CD4-positive, alpha-beta T cell treated with Interleukin-15 for 1 hour (primary cell): ENCODE measurements around the gene BRICD5.
"Not testable (repeated sequence)": the region's sequence is repeated elsewhere in the genome, so short reads cannot be mapped to it uniquely, and the experiment has no call there.

Experiments
- DNase-seq: peaks from one replicate; pipeline ENCODE4 v3.0.0-alpha.2; 2020

The BRICD5 gene

GRCh38 chr16:2214719-2214968 lies 4.0 kb upstream of the BRICD5 start, which contains the start of gene PGP:
Gene PGP (minus strand): TSS chr16:2214840. CDS start chr16:2214777, 63 bp downstream.
- DNase-seq = no peak

GRCh38 chr16:2213817-2214718 lies 3.4 kb upstream of the BRICD5 start:
- DNase-seq = no peak

DNA sequence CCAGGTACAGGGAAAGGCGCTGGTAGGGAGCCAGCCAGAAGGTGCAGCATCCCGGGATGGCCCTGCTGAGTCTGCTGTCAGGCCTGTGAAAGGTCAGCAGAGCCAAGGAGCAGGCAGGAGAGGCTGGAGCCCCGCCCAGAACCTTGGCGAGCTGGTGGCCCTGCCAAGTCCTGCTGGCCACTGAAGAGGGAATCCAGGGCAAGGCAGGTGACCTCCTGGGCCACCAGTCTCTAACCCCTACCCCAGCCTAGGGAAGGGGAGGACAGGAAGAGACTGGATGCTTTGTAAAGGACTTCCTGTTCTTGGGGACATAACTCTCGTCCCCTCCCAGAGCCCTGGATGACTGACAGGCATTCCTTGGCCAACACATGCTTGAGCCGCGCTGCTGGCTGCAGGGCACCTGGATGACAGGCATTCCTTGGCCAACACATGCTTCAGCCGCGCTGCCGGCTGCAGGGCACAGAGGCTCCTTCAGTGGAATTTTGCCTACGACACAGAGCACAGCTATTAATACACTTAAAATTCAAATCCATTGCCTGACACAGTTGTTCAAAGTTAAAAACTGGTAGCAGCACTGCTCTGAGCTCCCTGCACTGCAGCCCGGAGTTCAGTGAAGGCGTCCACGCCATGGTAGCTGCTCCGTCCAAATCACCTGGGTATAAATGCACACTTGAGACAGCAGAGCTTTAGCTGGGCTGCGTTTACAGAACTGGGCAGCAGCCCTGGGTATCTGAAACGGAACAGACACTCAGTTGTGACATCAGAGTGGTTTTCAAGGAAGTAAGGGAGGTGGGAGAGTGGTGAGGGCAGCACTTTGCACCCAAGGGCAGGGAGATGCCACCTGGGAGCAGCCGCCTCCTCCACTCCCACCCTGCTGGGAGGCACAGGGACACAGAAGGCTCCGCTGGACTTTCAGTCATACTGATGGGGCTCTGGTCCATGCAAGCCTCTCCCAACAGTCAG lies 2.0 kb upstream of the BRICD5 start:
- DNase-seq = no peak

DNA sequence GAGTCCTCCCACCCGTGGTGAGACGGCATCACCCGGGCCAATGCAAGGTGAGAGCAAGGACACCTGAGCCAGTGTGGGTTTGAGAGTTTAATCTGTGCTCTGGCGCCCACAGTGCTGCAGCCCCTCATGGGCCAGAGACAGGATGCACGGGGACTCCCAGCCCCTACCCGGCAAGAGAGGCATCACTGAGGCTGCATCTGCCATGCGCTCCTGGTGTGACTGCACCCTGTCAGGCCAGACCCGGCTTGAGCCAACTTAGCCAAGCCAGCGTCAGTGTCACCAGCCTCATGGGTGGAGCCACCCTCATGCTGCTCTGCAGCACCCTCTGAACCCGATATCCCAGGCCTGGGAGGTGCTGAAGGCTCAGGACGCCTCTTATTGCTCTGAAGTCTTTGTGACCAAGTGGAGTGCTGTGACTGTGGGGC lies 1.3 kb upstream of the BRICD5 start:
- no peak for DNase-seq

GRCh38 chr16:2210009-2210332 lies 692 bp downstream of the BRICD5 start:
- DNase-seq = no peak

DNA sequence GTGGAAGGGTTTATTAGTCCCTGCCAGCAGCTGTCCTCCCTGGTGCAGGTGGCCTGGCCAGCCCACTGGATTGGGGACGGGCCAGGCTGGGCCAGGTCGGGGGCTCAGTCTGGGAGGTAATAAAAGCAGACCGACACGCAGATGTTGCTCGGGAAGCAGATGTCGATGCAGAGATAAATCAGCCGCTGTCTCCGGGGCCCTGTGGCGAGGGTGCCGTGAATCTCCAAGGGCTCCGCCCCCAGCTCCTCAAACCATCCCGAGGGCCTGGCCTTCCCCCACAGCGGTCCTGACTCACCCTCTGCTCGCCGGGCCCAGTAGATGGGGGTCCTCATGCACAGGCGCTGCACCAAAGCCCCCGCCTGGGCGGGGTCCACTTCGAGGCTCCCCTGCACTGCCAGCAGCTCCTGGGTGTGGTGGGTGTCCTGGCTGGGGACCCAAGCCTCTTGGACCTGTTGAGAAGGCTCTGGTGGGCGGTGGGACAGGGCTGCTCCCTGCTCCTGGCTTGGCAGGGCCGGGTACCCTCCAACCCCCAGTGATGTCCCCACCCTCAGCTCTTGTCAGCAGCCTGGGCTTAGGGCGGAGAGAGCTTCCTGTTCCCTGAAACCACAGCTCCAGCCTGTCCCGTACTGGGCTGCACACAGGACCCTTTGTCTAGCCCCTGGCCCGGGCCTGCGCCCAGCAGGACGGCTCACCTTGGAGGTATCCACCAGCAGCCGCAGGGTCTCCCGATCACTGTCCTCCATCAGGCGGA lies 1.2 kb downstream of the BRICD5 start:
- no peak for DNase-seq

- no peak for DNase-seq
These were observed 1.9 kb downstream of the BRICD5 start for GRCh38 chr16:2208772-2209171.

DNA sequence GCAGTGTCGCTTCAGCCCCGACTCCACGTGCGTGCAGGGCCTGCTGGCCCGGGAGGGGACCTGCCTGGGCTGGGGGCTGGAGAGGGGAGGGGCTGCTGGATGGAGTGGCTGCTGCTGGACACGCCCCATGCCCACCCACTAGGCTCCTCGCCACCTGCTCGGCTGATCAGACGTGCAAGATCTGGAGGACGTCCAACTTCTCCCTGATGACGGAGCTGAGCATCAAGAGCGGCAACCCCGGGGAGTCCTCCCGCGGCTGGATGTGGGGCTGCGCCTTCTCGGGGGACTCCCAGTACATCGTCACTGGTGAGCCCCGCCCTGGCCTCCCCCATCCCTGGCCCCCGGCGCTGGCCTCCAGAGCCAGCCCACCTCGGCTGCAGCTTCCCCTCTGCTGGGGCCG lies 2.4 kb downstream of the BRICD5 start:
- DNase-seq = no peak

GRCh38 chr16:2207872-2208271 lies 2.8 kb downstream of the BRICD5 start:
- no peak for DNase-seq

GRCh38 chr16:2206780-2207433 lies 3.8 kb downstream of the BRICD5 start:
- no peak for DNase-seq

DNA sequence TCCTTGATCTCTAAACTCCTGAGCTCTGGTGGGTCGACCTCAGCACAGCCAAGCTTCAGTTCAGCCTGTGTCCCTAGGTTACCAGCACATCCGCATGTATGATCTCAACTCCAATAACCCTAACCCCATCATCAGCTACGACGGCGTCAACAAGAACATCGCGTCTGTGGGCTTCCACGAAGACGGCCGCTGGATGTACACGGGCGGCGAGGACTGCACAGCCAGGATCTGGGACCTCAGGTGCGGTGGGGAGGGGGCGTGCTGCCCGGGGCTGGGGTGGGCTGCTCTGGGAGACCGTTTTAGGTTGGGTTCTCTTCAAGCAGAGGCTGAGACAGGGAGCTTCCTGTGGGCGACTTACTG lies 4.3 kb downstream of the BRICD5 start:
- DNase-seq = no peak

- DNase-seq = no peak
These were observed 4.7 kb downstream of the BRICD5 start for GRCh38 chr16:2205967-2206313.

DNA sequence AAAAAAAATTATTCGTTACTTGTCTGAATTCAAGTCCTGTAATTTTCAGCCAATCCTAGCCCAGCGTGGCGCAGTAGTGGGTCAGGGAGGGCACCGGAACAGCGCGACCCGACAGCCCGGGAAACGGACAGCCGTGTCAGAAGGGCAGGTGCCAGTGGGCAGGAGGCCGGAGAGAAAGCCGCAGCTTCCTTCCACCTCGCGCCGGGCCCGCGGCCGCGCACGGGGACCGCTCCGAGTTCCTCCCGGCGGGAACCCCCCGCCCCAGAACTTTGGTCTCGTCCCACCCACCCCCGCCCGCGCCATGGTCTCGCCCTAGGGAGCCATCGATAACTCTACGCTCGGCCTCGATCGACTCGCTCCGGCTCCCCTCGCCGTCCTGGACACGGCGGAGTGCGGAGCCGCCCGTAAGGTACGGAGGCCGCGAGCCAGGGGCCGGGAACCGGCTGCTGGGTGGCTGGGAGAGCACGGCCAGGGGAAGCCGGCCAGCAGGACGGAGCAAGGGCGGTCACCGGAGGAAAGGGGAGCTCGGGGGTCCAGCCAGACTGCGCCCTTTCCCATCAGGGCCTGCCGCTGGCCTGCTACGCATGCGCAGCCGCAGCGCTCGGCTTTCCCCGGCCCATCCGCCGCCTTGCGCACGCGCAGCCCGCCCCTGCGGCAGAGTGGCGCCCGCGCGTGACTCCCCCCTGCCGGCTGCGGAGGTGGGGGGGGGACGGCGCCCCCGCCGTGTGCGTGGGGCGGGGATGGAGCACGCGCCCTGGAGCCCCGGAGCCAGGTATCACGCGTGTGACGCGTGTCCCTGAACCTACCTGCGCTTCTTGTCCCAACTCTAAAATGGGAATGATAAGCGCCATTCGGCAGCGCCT lies 5.3 kb downstream of the BRICD5 start, which contains the start of gene MLST8:
Gene MLST8, plus strand, starts transcription at position 351 of the 863 bp plus-strand sequence. CDS start 632 bp downstream, outside the sequence.
- DNase-seq = peak; percentile 91

- no peak for DNase-seq
These were observed 6.1 kb downstream of the BRICD5 start for GRCh38 chr16:2204416-2205103.

DNA sequence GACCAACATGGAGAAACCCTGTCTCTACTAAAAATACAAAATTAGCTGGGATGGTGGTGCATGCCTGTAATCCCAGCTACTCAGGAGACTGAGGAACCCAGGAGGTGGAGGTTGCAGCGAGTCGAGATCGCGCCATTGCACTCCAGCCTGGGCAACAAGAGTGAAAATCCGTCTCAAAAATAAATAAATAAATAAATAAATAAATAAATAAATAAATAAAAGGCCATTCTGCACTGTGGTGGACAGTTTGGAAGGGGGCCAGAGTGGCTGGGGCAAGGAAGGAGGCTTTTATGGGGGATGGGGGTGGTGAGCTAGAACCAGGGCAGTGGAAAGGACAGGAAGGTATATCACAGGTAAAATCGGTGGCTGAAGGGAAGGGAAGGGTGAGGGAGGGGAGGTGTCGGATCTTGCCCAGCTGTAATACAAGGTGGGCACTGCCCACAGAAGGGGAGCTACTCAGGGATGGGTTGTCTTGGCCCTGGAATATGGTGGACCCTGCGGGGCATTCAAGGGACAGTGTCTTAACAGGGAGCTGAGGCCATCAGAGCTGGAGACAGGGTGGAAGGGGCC lies 7.5 kb downstream of the BRICD5 start:
- not testable (repeated sequence) for DNase-seq

DNA sequence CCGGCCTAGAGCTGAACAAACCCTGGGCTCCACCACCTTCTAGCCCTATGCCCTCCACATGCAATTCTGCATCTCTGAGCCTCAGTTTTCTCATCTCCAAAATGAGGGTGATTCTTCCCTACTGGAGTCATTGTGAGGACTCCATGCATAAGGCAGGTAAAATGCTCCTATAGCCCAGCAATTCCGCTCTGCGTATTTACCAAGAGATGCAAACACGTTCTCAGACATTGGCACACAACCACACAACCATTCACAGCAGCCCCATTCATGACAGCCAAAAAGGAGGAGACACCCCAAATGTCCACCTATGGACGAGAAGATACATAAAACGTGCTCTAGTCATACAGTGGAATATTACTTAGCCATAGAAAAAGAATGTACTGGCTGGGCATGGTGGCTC lies 10.3 kb downstream of the BRICD5 start:
- no peak for DNase-seq

- no peak for DNase-seq
These were observed 11.0 kb downstream of the BRICD5 start for GRCh38 chr16:2199621-2200139.

DNA sequence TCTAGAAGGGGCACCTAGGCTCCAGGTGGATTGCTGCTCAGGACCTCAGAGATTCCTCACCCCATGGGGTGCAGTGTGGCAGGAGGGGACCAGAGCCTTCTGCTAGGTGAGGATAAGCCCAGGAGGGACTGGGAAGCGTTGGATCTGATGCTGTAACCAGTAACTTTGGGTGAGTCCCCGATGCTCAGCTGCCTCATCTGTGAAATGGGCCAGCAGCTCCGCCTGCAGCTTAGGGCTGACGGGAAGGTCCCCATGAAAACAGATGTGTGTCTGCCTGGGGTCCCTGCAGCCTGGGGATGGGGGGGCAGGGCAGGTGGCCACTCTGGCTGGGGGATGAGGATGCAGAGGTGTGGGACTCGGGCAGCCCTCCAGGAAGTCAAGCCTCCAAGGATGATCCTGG lies 11.6 kb downstream of the BRICD5 start:
- DNase-seq = no peak

DNA sequence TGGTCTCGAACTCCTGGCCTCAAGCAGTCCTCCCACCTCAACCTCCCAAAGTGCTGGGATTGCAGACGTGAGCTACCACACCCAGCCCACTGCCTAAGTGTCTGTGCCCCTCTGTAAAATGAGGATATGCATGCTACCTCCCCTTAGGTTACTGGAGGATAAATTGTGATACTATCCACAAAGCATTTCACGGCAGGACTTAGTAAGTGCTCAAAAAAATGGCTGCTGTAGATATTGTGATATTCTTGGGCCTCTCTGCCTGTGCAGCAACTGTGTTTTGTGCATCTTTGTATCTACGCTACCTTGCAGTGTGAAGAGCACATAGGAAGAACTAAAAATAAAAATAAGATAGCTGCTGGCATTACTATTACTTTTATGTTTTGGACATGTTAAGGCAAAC lies 12.4 kb downstream of the BRICD5 start:
- DNase-seq = no peak

DNA sequence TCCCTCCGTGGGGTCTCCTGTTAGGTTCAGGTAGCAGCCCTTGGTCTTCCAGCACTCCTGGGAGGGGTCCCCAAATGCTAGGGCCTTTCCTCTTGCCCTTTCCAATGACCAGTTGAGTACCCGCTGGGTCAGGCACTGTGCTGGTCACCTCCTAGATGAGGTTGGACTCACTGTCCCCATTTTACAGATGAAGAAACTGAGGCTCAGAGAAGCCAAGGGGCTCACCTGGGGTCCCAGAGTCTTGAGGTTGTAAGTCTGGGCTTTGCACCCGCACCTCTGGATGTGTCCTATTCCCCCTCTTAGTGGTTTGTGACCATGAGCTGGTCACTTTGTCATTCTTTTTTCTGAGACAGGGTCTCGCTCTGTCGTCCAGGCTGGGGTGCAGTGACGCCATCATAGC lies 12.9 kb downstream of the BRICD5 start:
- no peak for DNase-seq
